IMR-90 (cell line): ENCODE results near the gene LY6G5C. TPM values are rescaled to one million over a fixed set of nuclear protein-coding genes. Genes with fewer than 3 reads are reported as not detected.

ENCODE experiments used
- ATAC-seq: fragments of 200-7000 bp; cut with Tn5 transposase; 2 replicates; pipeline ENCODE4 v1.9.1; 2020; ENCODE audit warnings: low read depth, mild to moderate bottlenecking, moderate library complexity
- BruUV-seq: library from RNA; stranded (reverse); fragments of 400-500 nt; replicated peaks from 2 replicates; lab custom pipeline; 2021; lab: Mats Ljungman, UMichigan
- CTCF ChIA-PET: fragments of 300-600 bp; formaldehyde crosslinking; extraction: SDS; loops from one replicate; lab custom pipeline; 2021; ENCODE audit warnings: antibody characterized with exemption; lab: Yijun Ruan, JAX
- POLR2A ChIA-PET: fragments of 300-600 bp; sonication (Branson Sonifier 250); formaldehyde crosslinking; loops from one replicate; lab custom pipeline; 2022; ENCODE audit warnings: antibody characterized with exemption; ENCODE audit not compliant: unreplicated experiment; lab: Charles Lee
- DNase-seq: peaks from one replicate; pipeline ENCODE4 v3.0.0; 2013
- H2AFZ ChIP-seq: replicated peaks from 2 replicates; pipeline ENCODE3; 2013; ENCODE audit warnings: low read length, mild to moderate bottlenecking; ENCODE audit not compliant: poor library complexity
- H2AK5ac ChIP-seq: 2 replicates; pipeline ENCODE4 v1.6.1; 2013; ENCODE audit warnings: low read depth, low read length, inconsistent platforms
- H2AK9ac ChIP-seq: replicated peaks from 2 replicates; pipeline ENCODE3; 2013; ENCODE audit warnings: mild to moderate bottlenecking, low read depth, low read length, moderate library complexity; ENCODE audit not compliant: poor library complexity
- H2BK120ac ChIP-seq: 2 replicates; pipeline ENCODE4 v1.6.1; 2013; ENCODE audit warnings: low read depth, low read length, inconsistent platforms
- H2BK15ac ChIP-seq: 3 replicates; pipeline ENCODE4 v1.6.1; 2013; ENCODE audit warnings: low read depth, low read length, inconsistent platforms
- H2BK20ac ChIP-seq: 2 replicates; pipeline ENCODE4 v1.6.1; 2013; ENCODE audit warnings: low read depth, mild to moderate bottlenecking, inconsistent platforms, low read length, moderate library complexity
- H2BK5ac ChIP-seq: 2 replicates; pipeline ENCODE4 v1.6.1; 2013; ENCODE audit warnings: mild to moderate bottlenecking, low read depth, low read length, inconsistent platforms; ENCODE audit not compliant: poor library complexity, severe bottlenecking
- H3K14ac ChIP-seq: replicated peaks from 2 replicates; pipeline ENCODE4 v1.6.1; 2013; ENCODE audit warnings: low read depth, low read length, inconsistent platforms
- H3K18ac ChIP-seq: 2 replicates; pipeline ENCODE4 v1.6.1; 2013; ENCODE audit warnings: low read depth, low read length, control low read depth
- H3K23ac ChIP-seq: 2 replicates; pipeline ENCODE4 v1.6.1; 2013; ENCODE audit warnings: low read depth, low read length, inconsistent platforms
- H3K27ac ChIP-seq: 2 replicates; pipeline ENCODE4 v1.5.1; 2013; ENCODE audit warnings: mild to moderate bottlenecking, control low read depth, low read length; ENCODE audit not compliant: insufficient read depth
- H3K27me3 ChIP-seq: 2 replicates; pipeline ENCODE4 v1.6.1; 2013; ENCODE audit warnings: low read length; ENCODE audit not compliant: control insufficient read depth, insufficient read depth
- H3K36me3 ChIP-seq: 2 replicates; pipeline ENCODE4 v1.6.1; 2013; ENCODE audit warnings: low read length, mixed read lengths; ENCODE audit not compliant: control insufficient read depth, insufficient read depth
- H3K4ac ChIP-seq: 2 replicates; pipeline ENCODE4 v1.6.1; 2013; ENCODE audit warnings: low read depth, low read length, inconsistent platforms
- H3K4me1 ChIP-seq: 2 replicates; pipeline ENCODE4 v1.6.1; 2013; ENCODE audit warnings: low read length, mixed read lengths; ENCODE audit not compliant: control insufficient read depth, insufficient read depth
- H3K4me2 ChIP-seq: 2 replicates; pipeline ENCODE4 v1.6.1; 2013; ENCODE audit warnings: low read depth, mild to moderate bottlenecking, control low read depth, low read length, moderate library complexity
- H3K4me3 ChIP-seq: 2 replicates; pipeline ENCODE4 v1.5.1; 2013; ENCODE audit warnings: low read depth, mild to moderate bottlenecking, control low read depth, low read length, moderate library complexity; ENCODE audit not compliant: insufficient read depth
- H3K56ac ChIP-seq: 2 replicates; pipeline ENCODE4 v1.6.1; 2013; ENCODE audit warnings: low read length, inconsistent platforms; ENCODE audit not compliant: insufficient read depth; ENCODE audit errors: extremely low read depth
- H3K79me1 ChIP-seq, 2 experiments: 2 replicates each; pipeline ENCODE4 v1.6.1; 2013; ENCODE audit warnings: low read length in 2 of 2, inconsistent platforms in 1 of 2, low read depth in 1 of 2
- H3K9ac ChIP-seq: 2 replicates; pipeline ENCODE4 v1.6.1; 2013; ENCODE audit warnings: low read depth, low read length, control low read depth
- H3K9me1 ChIP-seq: 2 replicates; pipeline ENCODE4 v1.6.1; 2013; ENCODE audit warnings: low read length, inconsistent platforms; ENCODE audit not compliant: insufficient read depth
- H3K9me3 ChIP-seq: 2 replicates; pipeline ENCODE4 v1.6.1; 2013; ENCODE audit warnings: low read length; ENCODE audit not compliant: control insufficient read depth, insufficient read depth
- H4K20me1 ChIP-seq: 2 replicates; pipeline ENCODE4 v1.6.1; 2013; ENCODE audit warnings: low read length, inconsistent platforms; ENCODE audit not compliant: insufficient read depth
- H4K5ac ChIP-seq: 2 replicates; pipeline ENCODE4 v1.6.1; 2013; ENCODE audit warnings: mild to moderate bottlenecking, low read depth, low read length, control low read depth
- H4K8ac ChIP-seq, 2 experiments: 2 replicates each; pipeline ENCODE4 v1.6.1; 2013; ENCODE audit warnings: low read depth in 2 of 2, low read length in 2 of 2, control low read depth in 1 of 2, inconsistent platforms in 1 of 2
- H4K91ac ChIP-seq: 2 replicates; pipeline ENCODE4 v1.6.1; 2013; ENCODE audit warnings: low read depth, low read length, inconsistent platforms; ENCODE audit not compliant: insufficient read depth
- BHLHE40 ChIP-seq: fragments of 150-350 bp; IDR thresholded peaks from 2 replicates; pipeline ENCODE4 v1.6.1; 2016; ENCODE audit warnings: mild to moderate bottlenecking, low read depth, low read length
- CEBPB ChIP-seq: IDR thresholded peaks from 2 replicates; pipeline ENCODE4 v1.6.1; 2012; ENCODE audit warnings: low read depth, low read length, improper control_type of control experiment
- CHD1 ChIP-seq: IDR thresholded peaks from 2 replicates; pipeline ENCODE4 v1.6.1; 2012; ENCODE audit warnings: low read depth, low read length, improper control_type of control experiment
- CTCF ChIP-seq: conservative IDR thresholded peaks from 2 replicates; pipeline ENCODE4 v1.5.1; 2012; ENCODE audit warnings: mild to moderate bottlenecking, low read depth, low read length, improper control_type of control experiment
- FOS ChIP-seq: fragments of 150-350 bp; IDR thresholded peaks from 2 replicates; pipeline ENCODE4 v1.6.1; 2016; ENCODE audit warnings: low read depth, low read length
- MAZ ChIP-seq: IDR thresholded peaks from 2 replicates; pipeline ENCODE4 v1.6.1; 2012; ENCODE audit warnings: low read depth, mild to moderate bottlenecking, low read length, improper control_type of control experiment, moderate library complexity, borderline replicate concordance
- MXI1 ChIP-seq: IDR thresholded peaks from 2 replicates; pipeline ENCODE4 v1.6.1; 2012; ENCODE audit warnings: low read depth, mild to moderate bottlenecking, low read length, moderate library complexity, borderline replicate concordance
- POLR2A ChIP-seq: IDR thresholded peaks from 2 replicates; pipeline ENCODE4 v1.6.1; 2012; ENCODE audit warnings: mild to moderate bottlenecking, low read depth, low read length
- RAD21 ChIP-seq: IDR thresholded peaks from 2 replicates; pipeline ENCODE4 v1.6.1; 2012; ENCODE audit warnings: low read length, improper control_type of control experiment
- RCOR1 ChIP-seq: IDR thresholded peaks from 2 replicates; pipeline ENCODE4 v1.6.1; 2012; ENCODE audit warnings: mild to moderate bottlenecking, low read length, improper control_type of control experiment; ENCODE audit not compliant: insufficient replicate concordance
- RFX5 ChIP-seq: IDR thresholded peaks from 2 replicates; pipeline ENCODE4 v1.8.0; 2012; ENCODE audit warnings: low read depth, mild to moderate bottlenecking, low read length, moderate library complexity
- SMC3 ChIP-seq: fragments of 150-350 bp; IDR thresholded peaks from 2 replicates; pipeline ENCODE4 v1.6.1; 2016; ENCODE audit warnings: low read depth, mild to moderate bottlenecking, antibody characterized with exemption, low read length, moderate library complexity
- WGBS, 2 experiments: methylation state at CpG; one replicate each; pipeline versions ENCODE4 v1.1.5 to v1.1.7; 2013; ENCODE audit warnings: missing lambda C conversion rate in 2 of 2; ENCODE audit not compliant: insufficient read length in 1 of 2; ENCODE audit errors: extremely low coverage in 2 of 2; 5-methylcytosine and 5-hydroxymethylcytosine counted together
- dilution Hi-C: fragments of 300-500 bp; cut with HindIII; formaldehyde crosslinking; loops from one replicate; pipeline ENCODE4 v1.14.3; 2018; ENCODE audit warnings: low sequenced_read_pairs; ENCODE audit not compliant: unreplicated experiment
- in situ Hi-C: fragments of 300-500 bp; cut with MboI; formaldehyde crosslinking; loops from 3 replicates; pipeline ENCODE4 v1.14.3; 2019; ENCODE audit warnings: low sequenced_read_pairs, inconsistent platforms, mixed read lengths
- intact Hi-C: fragments of 100-400 bp; cut with micrococcal nuclease; formaldehyde crosslinking; loops from 2 replicates; pipeline ENCODE4 v1.10.0; 2022
- polyA plus RNA-seq, 3 experiments: library from polyadenylated mRNA; depleted of rRNA; stranded (reverse); fragments of >200 nt; gene quantifications; 2 replicates each; pipeline ENCODE4 v1.2.3, GENCODE V29; 2012; ENCODE audit warnings: low replicate concordance in 1 of 3
- total RNA-seq: library from RNA; depleted of rRNA; stranded (reverse); fragments of >200 nt; gene quantifications from 2 replicates; pipeline ENCODE4 v1.2.3, GENCODE V29; 2012
- TF ChIP-seq, protein P1 (sequence below): fragments of 150-350 bp; IDR thresholded peaks from 2 replicates; pipeline ENCODE4 v1.6.1; 2017; ENCODE audit warnings: mild to moderate bottlenecking, antibody characterized with exemption, low read length, low read depth
- TF ChIP-seq, protein P2 (sequence below): fragments of 150-350 bp; IDR thresholded peaks from 2 replicates; pipeline ENCODE4 v1.6.1; 2016; ENCODE audit warnings: low read depth, mild to moderate bottlenecking, low read length, moderate library complexity, borderline replicate concordance

LY6G5C gene
- total and polyA plus RNA-seq, 2 of the 4 experiments (the other 2 are of a cell fraction): 0.18 to 2.0 TPM

- no peaks in the 10 kb centered on the region for H3K79me1 ChIP-seq
- H3K4me1 ChIP-seq: no peaks in the 10 kb centered on the region
- no peak for DNase-seq
- no peak overlapping the region for H3K4me3 ChIP-seq
- no peak overlapping the region for H2BK5ac ChIP-seq
- intact Hi-C loops: no loop called here
- H2AK9ac ChIP-seq: no peak overlapping the region
- peaks cover 10% of the 10 kb centered on the region; the same call in 1 of the 2 replicates for H3K36me3 ChIP-seq
- H3K4me2 ChIP-seq: no peak overlapping the region
- no peaks in the 10 kb centered on the region for H4K20me1 ChIP-seq
- dilution Hi-C loops: no loop called here
- H3K9me3 ChIP-seq: no peaks in the 10 kb centered on the region
- H3K4ac ChIP-seq: no peak overlapping the region
- H3K9me1 ChIP-seq: peaks cover 4% of the 10 kb centered on the region; the same call in 1 of the 2 replicates
- no peak overlapping the region for H2BK15ac ChIP-seq
- peaks cover 2% of the 10 kb centered on the region; the same call in 1 of the 2 replicates for H3K27me3 ChIP-seq
- 71% methylated on average over 1 of the region's 3 CpGs; no CpG with 5 or more reads in 1 of the 2 experiments for WGBS, 2 experiments
- no peak for ATAC-seq
- ChIA-PET POLR2A (no interaction called here), CTCF (no interaction called here)
- no peak overlapping the region for H4K5ac ChIP-seq
- no peak overlapping the region for H2AFZ ChIP-seq
- H3K56ac ChIP-seq: no peak overlapping the region
- H4K8ac ChIP-seq: no peak overlapping the region
- no TSS peak for BruUV-seq
- H4K91ac ChIP-seq: no peak overlapping the region
- no peak overlapping the region for H3K23ac ChIP-seq
- H3K9ac ChIP-seq: no peak overlapping the region
- no peak overlapping the region for H2BK120ac ChIP-seq
- no peak overlapping the region for H3K18ac ChIP-seq
- no peak overlapping the region for H2AK5ac ChIP-seq
- TF ChIP-seq CEBPB (no peak), CHD1 (no peak), RAD21 (no peak), MXI1 (no peak), MAZ (no peak), RFX5 (no peak), CTCF (no peak), BHLHE40 (no peak), SMC3 (no peak), RCOR1 (no peak), POLR2A (no peak), FOS (no peak)
- TF ChIP-seq, protein P1, sequence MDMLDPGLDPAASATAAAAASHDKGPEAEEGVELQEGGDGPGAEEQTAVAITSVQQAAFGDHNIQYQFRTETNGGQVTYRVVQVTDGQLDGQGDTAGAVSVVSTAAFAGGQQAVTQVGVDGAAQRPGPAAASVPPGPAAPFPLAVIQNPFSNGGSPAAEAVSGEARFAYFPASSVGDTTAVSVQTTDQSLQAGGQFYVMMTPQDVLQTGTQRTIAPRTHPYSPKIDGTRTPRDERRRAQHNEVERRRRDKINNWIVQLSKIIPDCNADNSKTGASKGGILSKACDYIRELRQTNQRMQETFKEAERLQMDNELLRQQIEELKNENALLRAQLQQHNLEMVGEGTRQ: no peak
- TF ChIP-seq, protein P2, sequence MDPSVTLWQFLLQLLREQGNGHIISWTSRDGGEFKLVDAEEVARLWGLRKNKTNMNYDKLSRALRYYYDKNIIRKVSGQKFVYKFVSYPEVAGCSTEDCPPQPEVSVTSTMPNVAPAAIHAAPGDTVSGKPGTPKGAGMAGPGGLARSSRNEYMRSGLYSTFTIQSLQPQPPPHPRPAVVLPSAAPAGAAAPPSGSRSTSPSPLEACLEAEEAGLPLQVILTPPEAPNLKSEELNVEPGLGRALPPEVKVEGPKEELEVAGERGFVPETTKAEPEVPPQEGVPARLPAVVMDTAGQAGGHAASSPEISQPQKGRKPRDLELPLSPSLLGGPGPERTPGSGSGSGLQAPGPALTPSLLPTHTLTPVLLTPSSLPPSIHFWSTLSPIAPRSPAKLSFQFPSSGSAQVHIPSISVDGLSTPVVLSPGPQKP: no peak
- no peak overlapping the region for H2BK20ac ChIP-seq
- H3K14ac ChIP-seq: no peak overlapping the region
- H3K27ac ChIP-seq: no peak overlapping the region
- in situ Hi-C loops: no loop called here
Observed at GRCh38 chr6:31722173-31722572, 41.3 kb upstream of the LY6G5C start.
